ENCODE data around the gene IL20RB.
"Not testable (repeated sequence)": the region's sequence is repeated elsewhere in the genome, so short reads cannot be mapped to it uniquely, and the experiment has no call there.

The IL20RB gene

DNA sequence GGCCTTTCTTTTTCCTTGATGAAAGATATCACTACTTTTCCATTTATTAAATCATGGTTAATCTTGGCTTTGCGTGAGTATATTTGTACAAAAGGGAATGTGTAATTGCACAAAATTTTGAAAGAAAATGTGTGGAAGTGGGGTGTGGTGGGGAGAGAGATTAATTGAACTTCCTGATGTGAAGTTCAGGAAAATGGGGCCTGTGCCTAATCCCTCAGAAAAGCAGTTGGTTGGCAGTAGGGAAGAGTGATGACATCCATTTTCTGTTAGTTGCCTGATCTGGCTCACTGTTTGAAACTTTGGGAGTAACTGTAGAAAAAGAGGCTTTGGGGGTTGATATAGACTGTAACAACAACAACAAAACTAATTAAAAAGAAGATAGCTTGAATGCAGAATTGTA, 10.8 kb upstream of the IL20RB start:
- DNase-seq (ENCODE audit: low spot score): no peak

GRCh38 chr3:136947477-136947876, 10.3 kb upstream of the IL20RB start:
- DNase-seq (ENCODE audit: low spot score): no peak

DNA sequence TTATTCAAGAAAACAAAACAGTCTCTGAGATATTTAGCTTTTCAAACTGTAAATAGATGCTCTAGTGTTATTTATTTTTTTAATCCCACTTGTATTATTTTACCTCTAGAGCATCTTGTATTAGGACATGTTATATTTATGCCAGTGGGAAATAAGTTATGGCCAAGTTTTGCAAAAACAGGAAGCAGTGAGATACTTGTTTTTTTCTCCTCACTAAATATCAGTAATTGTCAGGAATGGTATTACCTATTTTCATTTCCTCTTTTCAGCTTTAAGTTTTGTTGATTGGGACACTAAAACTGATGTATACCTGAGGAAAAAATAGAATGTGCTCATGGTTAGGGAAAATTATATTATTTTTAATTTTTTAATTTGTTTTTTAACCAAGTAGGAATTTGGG, 8.6 kb upstream of the IL20RB start:
- DNase-seq (ENCODE audit: low spot score): no peak

- DNase-seq (ENCODE audit: low spot score): no peak
Measured at GRCh38 chr3:136949708-136950107, 8.1 kb upstream of the IL20RB start.

DNA sequence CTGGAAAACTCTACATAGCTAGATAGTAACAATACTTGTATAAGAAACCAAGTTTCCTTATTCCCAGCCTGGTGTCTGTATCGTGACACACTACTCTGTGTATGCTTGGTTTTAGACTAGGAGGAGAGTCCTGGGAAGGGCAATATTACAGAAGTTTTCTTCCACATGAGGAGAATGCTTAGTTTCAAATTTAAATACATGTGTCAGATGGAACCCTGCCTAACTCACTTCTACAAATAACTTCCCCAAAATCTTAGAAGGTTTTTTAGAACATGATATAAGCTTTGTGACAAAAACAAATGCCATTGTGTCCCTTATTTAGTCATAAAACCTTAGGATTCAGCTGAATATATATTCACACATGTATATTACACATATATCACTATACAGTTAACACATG, 7.2 kb upstream of the IL20RB start:
- no peak for DNase-seq (ENCODE audit: low spot score)

DNA sequence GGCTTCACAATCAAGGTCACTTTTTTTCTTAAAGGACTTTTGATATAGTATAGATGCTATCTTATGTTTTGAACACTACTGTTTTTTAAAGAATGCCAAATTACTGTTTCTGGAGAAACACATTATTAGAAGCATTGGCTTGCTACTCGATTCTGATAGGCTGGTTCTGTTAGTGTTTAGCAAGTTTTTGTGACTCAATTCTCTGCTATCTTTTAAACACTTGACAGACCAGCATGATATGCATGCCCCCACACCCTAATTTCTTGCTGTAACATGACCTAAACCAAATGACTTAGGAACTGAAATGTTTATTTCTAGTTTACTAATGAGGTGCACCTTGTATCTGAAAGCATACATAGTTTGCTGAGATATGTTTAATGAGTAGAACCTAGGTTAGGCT, 5.5 kb upstream of the IL20RB start:
- no peak for DNase-seq (ENCODE audit: low spot score)

GRCh38 chr3:136954251-136954650, 3.5 kb upstream of the IL20RB start:
- no peak for DNase-seq (ENCODE audit: low spot score)

- no peak for DNase-seq (ENCODE audit: low spot score)
Measured at GRCh38 chr3:136954980-136955780, 2.6 kb upstream of the IL20RB start.

- DNase-seq (ENCODE audit: low spot score): no peak
Measured at GRCh38 chr3:136955813-136956212, 2.0 kb upstream of the IL20RB start.

DNA sequence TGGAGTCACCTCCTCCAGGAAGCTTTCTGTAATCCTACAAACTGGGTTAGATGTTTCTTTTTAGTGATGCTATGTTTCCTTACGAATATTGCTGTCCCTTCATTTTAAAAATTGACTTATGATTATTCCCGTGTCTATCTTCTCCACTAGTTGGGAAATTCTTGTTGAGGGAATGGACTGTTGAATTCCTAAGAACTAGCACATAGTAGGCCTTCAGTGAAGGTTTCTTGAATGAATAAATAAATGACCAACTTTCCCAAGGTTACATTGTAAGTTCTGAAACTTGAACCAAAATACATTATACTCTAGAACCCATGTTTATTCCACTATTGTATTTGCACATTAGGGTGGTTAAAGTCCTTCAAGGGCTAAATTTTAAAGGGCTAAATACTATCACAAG, 812 bp upstream of the IL20RB start:
- DNase-seq (ENCODE audit: low spot score): no peak

GRCh38 chr3:136958939-136959338, 1.2 kb downstream of the IL20RB start:
- no peak for DNase-seq (ENCODE audit: low spot score)

GRCh38 chr3:136959599-136959998, 1.8 kb downstream of the IL20RB start:
- DNase-seq (ENCODE audit: low spot score): no peak

DNA sequence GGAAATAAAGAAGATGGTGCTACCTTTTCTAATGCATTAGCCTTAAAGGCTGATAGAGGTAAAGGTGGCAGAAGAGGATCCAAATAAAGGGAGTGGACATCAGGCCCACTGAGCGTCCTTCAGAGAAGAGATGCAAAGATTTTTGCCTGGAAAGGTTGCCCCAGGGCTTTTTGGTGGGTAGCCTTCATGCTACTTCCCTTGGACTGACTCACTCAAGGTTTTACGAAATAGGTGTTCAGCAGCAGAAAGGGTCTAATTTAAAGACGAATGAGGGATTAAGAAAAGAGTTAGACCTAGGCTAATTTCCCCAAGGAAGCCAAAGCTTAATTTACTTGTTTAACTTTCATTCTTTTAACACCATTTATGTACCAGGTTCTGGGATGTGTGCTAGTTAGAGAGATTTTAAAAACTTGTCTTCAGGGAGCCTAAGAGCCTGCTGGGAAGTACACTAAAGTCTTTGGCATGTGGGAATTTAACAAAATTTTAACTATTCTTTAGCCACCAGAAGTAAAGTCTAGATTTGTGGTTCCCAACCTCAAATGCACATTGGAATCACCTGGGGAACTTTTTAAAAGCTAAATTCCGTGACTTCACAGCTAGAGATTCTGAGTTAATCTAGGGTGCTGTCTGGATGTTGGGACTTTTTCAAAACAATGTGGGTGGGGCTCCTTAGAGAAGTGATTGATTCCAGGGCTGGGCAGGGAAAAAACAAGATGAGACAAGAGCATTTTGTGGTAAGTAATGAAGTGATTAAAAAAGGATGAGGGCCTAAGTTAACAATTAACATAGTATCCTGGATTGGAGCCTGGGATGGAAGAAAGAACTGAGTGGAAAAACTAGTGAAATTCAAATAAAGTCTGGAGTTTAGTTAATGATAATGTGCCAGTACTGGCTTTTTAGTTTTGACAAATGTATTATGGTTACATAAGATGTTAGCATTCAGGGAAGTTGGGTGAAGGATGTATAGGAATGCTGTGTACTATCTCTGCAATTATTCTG, 3.4 kb downstream of the IL20RB start:
- DNase-seq (ENCODE audit: low spot score): no peak

DNA sequence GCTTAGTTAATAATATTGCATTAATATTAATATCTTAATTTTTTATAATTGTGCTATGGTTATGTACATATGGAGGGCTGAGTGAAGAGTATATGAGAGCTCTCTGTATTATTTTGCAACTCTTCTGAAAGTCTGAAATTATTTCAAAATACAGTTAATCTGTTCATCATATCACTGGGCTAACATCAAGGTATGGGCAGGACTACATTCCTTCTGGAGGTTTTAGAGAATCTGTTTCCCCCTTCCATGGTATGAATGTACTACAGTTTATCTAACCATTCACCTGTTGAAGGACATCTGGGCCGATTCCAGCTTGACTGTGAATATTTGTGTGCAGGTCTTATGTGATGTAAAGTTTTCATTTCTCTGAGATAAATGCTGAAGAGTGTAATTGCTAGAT, 5.1 kb downstream of the IL20RB start:
- no peak for DNase-seq (ENCODE audit: low spot score)

GRCh38 chr3:136969539-136969938, 11.8 kb downstream of the IL20RB start:
- not testable (repeated sequence) for DNase-seq (ENCODE audit: low spot score)

DNA sequence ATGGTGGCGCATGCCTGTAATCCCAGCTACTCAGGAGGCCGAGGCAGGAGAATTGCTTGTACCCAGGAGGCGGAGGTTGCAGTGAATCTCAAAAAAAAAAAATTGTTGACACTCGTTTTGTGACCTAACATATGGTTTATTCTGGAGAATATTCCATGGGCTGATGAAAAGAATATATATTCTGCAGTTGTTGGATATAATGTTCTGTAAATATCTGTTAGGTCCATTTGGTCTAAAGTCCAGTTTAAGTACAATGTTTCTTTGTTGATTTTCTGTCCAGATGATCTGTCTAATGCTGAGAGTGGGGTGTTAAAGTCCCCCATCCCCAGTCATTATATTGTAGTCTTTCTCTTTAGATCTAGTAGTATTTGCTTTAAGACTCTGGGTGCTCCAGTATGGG, 15.6 kb downstream of the IL20RB start:
- DNase-seq (ENCODE audit: low spot score): no peak

GRCh38 chr3:136974670-136975069, 16.9 kb downstream of the IL20RB start:
- no peak for DNase-seq (ENCODE audit: low spot score)

- DNase-seq (ENCODE audit: low spot score): no peak
Measured at GRCh38 chr3:136979204-136979603, 21.4 kb downstream of the IL20RB start.

DNA sequence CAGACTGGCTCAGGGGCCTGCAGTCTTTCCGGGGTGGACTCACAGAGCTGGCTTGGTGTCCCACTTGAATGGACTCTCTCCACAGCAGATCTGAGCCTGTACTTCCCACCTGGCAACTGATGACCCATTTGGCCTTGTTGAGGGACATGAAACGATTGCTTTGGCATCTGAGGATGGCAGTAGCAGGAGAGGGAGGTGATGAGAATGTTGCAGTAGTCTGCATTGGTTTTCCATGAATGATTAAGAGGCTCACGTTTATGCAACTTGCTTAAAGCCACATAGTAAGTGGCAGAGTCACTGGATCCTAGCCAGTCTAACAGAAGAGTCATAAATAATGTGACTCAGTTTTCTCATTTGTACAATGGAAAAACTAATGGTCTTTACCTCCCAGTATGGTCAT, 21.9 kb downstream of the IL20RB start:
- no peak for DNase-seq (ENCODE audit: low spot score)

DNA sequence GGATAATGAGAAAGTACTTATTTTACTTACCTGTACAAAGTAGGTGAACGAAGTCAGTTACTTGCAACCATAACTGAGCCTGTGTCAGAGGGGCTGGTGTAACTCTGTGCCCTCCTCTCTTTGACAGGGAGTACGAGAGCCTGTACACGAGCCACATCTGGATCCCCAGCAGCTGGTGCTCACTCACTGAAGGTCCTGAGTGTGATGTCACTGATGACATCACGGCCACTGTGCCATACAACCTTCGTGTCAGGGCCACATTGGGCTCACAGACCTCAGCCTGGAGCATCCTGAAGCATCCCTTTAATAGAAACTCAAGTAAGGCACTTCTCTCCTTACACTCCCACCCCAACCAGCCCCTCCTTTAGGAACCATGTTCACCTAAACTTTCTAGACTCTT, 24.2 kb downstream of the IL20RB start:
- DNase-seq (ENCODE audit: low spot score): no peak

DNA sequence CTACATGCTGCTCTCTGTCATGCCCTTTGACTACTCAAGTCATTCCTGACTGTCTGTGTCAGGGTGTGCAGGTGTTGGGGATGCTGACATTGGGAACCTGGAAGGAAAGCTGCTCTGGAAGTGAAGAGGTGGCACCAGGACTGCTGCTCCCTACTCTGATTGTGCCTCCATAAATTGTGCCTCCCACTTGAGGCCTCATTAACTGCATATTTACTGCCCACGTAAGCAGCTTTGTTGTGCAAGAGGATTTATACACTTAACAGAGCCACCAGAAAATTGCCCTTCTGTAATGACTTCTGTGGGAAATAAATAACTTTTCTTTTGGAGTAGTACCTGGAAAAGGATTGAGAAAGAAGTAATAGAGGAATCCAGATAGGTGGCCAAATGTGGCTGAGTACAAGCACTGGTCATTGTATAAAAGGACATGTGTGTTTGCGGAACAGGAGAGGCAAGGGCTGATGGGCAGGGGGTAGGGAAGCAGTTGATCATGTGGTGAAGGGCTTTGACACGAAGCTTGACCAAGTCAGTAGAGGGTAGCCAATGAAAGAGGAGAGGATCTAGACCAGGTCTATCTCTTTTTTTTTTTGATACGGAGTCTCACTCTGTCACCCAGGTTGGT, 24.8 kb downstream of the IL20RB start:
- DNase-seq (ENCODE audit: low spot score): no peak

DNA sequence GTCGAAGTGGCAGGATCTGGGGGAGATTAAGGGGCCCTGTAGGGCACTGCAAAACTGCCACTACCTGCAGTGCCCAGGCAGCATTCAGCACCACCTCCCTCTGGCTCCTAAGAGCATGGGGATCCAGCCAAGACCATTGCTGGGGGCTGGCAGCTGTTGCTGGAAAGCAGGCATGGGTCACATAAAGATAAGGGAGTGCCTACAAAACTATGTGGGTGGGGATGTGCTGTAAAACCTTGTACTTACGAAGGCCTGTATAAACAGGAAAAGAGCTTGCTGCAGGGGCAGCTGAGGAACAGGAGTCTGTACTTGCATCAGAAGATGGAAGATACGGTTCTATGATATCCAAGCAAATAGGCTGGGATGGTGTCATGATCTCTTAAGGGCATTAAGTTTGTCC, 27.1 kb downstream of the IL20RB start:
- no peak for DNase-seq (ENCODE audit: low spot score)
